DMS153 (cell line): Measurements from ENCODE around the gene VPS29.
A peak's percentile ranks its signal among the peaks of the same experiment; 100 is the strongest.
"Not testable (repeated sequence)": the region's sequence is repeated elsewhere in the genome, so short reads cannot be mapped to it uniquely, and the experiment has no call there.

ENCODE experiments used
- DNase-seq: peaks from one replicate; lab custom pipeline; 2025; lab: John Stamatoyannopoulos, UW

Gene VPS29

GRCh38 chr12:110520876-110521712 is 19.2 kb upstream of the VPS29 start:
- DNase-seq: not testable (repeated sequence)

- not testable (repeated sequence) for DNase-seq
Observed at GRCh38 chr12:110518014-110518413, 16.1 kb upstream of the VPS29 start.

GRCh38 chr12:110516995-110517394 is 15.1 kb upstream of the VPS29 start:
- DNase-seq: no peak

- no peak for DNase-seq
Observed at GRCh38 chr12:110514363-110514762, 12.5 kb upstream of the VPS29 start.

- DNase-seq: no peak
Observed at GRCh38 chr12:110513842-110514241, 11.9 kb upstream of the VPS29 start.

GRCh38 chr12:110508071-110508586 is 6.2 kb upstream of the VPS29 start:
- DNase-seq: no peak

GRCh38 chr12:110505332-110505731 is 3.4 kb upstream of the VPS29 start:
- DNase-seq: no peak

GRCh38 chr12:110503432-110503831 is 1.5 kb upstream of the VPS29 start:
- no peak for DNase-seq

GRCh38 chr12:110501399-110501751 is 536 bp downstream of the VPS29 start:
- peak; percentile 28 for DNase-seq

- DNase-seq: no peak
Observed at GRCh38 chr12:110498984-110499706, 2.8 kb downstream of the VPS29 start.

- no peak for DNase-seq
Observed at GRCh38 chr12:110475426-110475825, 26.5 kb downstream of the VPS29 start.

GRCh38 chr12:110468214-110469048 is 33.5 kb downstream of the VPS29 start, which contains the start of the genes FAM216A and GPN3:
FAM216A (plus strand) TSS chr12:110468845; CDS start chr12:110468876, 31 bp downstream.
GPN3 (minus strand) TSS chr12:110468257; CDS start chr12:110468203, 54 bp downstream.
- peak; percentile 96 for DNase-seq

- no peak for DNase-seq
Observed at GRCh38 chr12:110467847-110468213, 34.1 kb downstream of the VPS29 start.

- no peak for DNase-seq
Observed at GRCh38 chr12:110466791-110467190, 35.1 kb downstream of the VPS29 start.

GRCh38 chr12:110465765-110466164 is 36.1 kb downstream of the VPS29 start:
- not testable (repeated sequence) for DNase-seq

- no peak for DNase-seq
Observed at GRCh38 chr12:110465024-110465423, 36.9 kb downstream of the VPS29 start.

- not testable (repeated sequence) for DNase-seq
Observed at GRCh38 chr12:110461189-110461588, 40.7 kb downstream of the VPS29 start.

GRCh38 chr12:110458756-110459155 is 43.2 kb downstream of the VPS29 start:
- DNase-seq: no peak

GRCh38 chr12:110453569-110454296 is 48.2 kb downstream of the VPS29 start:
- DNase-seq: no peak

GRCh38 chr12:110451263-110451662 is 50.6 kb downstream of the VPS29 start:
- no peak for DNase-seq

- DNase-seq: peak; percentile 94
Observed at GRCh38 chr12:110449799-110450497, 52.0 kb downstream of the VPS29 start, which contains the start of gene ARPC3. ARPC3 (minus strand) TSS chr12:110450337; CDS start chr12:110450260, 77 bp downstream.
